HG03064 (cell line): ENCODE data around the gene COPS7A.
"Not testable (repeated sequence)": the region's sequence is repeated elsewhere in the genome, so short reads cannot be mapped to it uniquely, and the experiment has no call there.

Experiments used
- ATAC-seq: cut with Tn5 transposase; IDR thresholded peaks from one replicate; pipeline ENCODE4 v1.9.1; 2021; ENCODE audit warnings: low read depth; ENCODE audit not compliant: unreplicated experiment

Gene COPS7A

DNA sequence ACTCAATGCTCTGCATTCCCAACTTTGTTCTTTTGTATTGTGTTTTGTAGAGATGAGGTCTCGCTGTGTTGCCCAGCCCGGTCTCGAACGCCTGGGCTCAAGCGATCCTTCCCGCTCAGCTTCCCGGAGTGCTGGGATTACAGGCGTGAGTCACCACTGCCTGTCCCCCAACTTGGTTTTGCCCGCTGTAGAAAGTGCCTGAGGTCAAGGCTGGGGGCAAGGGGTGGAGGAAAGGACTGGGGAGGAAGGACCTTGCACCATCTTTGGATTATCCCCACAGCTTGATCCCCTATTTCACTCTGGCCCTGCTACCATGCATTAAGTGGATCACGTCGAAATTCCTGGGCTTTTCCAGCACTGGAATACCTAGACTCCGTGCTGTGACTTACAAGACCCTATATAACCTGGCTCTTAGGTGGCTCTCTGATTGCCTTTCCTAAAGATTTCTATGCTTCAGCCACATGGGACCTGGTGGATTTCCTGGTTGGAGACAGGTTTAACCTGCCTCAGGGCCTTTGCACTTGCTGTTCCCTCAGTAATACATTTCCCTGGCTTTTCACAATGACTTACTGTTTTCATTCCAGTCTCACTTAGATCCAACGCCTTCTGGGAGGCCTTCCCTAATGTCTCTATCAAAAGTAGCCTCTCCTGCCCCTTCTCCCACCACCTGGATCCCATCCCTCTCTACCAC, 22.6 kb upstream of the COPS7A start:
- ATAC-seq: no peak

DNA sequence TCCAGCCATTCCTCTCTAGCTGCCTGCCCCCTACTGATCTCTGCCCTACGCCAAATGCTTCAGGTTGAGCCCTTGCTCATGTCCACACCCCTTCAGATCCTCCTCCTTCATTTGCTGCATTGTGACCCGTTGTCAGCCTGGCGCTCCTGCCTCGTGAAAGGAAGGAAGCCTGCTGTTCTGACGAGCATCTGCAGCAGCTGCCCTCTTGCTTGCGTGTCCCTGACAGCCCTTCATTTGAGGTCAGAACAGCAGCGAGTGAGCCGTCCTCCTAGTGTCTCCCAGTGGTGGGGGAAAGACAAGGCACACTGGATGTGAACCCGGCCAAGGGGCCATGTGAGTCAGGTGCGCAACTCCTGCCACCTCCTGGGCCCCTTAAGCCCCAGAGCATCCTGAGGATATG, 20.2 kb upstream of the COPS7A start:
- ATAC-seq: no peak

DNA sequence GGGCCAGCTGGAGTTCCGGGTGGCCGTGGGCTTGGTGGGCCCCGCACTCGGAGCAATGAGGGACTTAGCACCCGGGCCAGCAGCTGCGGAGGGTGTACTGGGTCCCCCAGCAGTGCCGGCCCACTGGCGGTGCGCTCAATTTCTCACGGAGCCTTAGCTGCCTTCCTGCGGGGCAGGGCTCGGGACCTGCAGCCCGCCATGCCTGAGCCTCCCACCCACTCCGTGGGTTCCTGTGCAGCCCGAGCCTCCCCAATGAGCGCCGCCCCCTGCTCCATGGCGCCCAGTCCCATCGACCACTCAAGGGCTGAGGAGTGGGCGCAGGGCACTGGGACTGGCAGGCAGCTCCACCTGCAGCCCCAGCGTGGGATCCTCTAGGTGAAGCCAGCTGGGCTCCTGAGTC, 15.5 kb upstream of the COPS7A start:
- not testable (repeated sequence) for ATAC-seq

DNA sequence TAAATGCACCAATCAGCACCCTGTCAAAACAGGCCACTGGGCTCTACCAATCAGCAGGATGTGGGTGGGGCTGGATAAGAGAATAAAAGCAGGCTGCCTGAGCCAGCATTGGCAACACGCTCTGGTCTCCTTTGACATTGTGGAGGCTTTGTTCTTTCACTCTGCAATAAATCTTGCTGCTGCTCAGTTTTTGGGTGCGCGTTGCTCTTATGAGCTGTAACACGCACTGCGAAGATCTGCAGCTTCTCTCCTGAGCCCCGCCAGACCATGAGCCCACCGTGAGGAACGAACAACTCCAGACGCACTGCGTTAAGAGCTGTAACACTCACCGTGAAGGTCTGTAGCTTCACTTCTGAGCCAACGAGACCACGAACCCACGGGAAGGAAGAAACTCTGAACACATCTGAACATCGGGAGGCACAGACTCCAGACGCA, 14.9 kb upstream of the COPS7A start:
- no peak for ATAC-seq

DNA sequence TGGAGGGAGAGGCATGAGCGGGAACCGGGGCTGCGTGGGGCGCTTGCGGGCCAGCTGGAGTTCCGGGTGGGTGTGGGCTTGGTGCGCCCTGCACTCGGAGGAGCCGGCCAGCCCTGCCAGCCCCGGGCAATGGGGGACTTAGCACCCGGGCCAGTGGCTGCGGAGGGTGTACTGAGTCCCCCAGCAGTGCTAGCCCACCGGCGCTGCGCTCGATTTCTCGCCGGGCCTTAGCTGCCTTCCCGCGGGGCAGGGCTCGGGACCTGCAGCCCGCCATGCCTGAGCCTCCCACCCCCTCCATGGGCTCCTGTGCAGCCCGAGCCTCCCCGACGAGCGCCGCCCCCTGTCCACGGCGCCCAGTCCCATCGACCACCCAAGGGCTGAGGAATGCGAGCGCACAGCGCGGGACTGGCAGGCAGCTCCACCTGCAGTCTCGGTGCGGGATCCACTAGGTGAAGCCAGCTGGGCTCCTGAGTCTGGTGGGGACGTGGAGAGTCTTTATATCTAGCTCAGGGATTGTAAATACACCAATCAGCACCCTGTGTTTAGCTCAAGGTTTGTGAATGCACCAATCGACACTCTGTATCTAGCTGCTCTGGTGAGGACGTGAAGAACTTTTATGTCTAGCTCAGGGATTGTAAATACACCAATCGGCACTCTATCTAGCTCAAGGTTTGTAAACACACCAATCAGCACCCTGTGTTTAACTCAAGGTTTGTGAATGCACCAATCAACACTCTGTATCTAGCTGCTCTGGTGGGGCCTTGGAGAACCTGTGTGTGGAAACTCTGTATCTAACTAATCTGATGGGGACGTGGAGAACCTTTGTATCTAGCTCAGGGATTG, 7.6 kb upstream of the COPS7A start:
- not testable (repeated sequence) for ATAC-seq

DNA sequence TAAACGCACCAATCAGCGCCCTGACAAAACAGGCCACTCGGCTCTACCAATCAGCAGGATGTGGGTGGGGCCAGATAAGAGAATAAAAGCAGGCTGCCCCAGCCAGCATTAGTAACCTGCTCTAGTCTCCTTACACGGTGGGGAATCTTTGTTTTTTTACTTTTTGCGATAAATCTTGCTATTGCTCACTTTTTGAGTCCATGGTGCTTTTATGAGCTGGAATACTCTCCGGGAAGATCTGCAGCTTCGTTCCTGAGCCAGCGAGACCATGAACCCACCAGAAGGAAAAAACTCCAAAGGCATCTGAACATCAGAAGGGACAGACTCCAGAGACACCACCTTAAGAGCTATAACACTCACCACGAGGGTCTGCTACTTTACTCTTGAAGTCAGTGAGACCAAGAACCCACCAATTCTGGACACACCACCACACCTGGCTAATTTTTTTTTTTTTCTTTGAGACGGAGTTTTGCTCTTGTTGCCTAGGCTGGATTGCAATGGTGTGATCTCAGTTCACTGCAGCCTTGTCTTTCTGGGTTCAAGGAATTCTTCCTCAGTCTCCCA, 6.9 kb upstream of the COPS7A start:
- ATAC-seq: no peak

DNA sequence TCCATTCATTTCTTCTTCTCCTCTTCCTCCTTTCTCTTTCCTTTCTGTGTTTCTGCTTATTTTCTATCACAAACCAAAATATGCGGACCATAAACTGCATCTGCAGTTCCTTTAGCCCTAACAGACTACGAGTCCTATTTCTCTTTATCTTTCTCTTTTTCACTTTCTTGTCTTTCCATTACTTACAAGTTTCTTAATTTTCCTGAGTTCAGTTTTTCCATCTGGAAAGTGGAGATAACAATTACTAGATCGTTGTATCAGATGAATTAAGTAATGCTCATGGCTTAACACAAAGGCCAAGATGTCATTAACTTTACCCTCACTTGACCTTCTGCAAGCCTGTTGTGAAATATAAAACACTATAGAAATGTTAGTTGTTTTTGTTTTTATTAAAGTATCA, 983 bp upstream of the COPS7A start:
- ATAC-seq: no peak

DNA sequence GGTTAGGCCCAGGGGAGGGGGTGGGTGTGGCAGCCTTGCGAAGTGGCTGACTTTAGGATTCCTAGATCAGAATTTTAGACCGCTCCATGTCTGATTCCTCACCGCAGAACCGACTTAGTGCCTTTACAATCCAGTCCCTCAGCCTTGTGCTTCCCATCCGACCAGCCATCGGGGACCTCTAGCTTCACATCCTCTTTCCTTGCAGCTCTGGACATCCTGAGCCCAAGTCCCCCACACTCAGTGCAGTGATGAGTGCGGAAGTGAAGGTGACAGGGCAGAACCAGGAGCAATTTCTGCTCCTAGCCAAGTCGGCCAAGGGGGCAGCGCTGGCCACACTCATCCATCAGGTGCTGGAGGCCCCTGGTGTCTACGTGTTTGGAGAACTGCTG, 557 bp downstream of the COPS7A start:
- no peak for ATAC-seq

DNA sequence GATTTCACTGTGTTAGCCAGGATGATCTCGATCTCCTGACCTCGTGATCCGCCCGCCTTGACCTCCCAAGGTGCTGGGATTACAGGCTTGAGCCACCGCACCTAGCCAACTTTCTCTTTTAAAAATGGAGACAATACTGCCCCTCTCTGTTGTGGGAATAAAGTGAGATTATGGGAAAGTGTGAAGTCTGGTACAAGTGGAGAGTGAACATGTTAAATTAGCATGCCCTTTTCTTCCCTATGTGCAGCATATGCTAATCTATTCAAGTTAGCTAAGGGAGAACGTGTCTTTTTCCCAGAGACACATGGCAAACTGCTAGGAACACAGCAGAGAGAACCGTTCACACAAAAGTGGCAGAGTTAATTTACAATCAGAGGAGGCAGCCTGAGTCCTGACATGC, 1.5 kb downstream of the COPS7A start:
- no peak for ATAC-seq

DNA sequence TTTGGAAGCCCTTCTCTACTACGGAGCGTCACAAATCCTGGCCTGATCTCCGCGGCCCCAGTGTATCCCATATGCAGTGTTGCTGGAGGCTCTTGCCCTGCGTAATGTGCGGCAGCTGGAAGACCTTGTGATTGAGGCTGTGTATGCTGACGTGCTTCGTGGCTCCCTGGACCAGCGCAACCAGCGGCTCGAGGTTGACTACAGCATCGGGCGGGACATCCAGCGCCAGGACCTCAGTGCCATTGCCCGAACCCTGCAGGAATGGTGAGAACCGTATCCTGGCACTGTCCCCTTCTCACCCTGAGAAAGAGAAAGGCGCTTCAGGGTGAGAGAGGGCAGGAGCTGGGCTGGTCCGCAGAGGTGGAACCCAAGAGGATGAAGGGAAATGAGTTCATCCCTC, 5.3 kb downstream of the COPS7A start:
- ATAC-seq: no peak

DNA sequence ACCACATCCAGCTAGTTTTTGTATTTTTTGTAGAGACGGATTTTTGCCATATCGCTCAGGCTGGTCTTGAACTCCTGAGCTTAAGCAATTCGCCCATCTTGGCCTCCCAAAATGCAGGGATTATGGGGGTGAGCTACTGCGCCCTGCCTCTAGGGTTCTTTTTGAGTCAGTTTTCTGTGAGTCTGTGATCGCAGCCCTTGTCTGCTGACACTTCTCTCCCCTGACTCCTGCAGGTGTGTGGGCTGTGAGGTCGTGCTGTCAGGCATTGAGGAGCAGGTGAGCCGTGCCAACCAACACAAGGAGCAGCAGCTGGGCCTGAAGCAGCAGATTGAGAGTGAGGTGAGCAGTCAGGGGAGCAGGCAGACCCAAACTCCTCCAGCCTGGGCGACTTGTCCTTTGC, 6.3 kb downstream of the COPS7A start:
- no peak for ATAC-seq

DNA sequence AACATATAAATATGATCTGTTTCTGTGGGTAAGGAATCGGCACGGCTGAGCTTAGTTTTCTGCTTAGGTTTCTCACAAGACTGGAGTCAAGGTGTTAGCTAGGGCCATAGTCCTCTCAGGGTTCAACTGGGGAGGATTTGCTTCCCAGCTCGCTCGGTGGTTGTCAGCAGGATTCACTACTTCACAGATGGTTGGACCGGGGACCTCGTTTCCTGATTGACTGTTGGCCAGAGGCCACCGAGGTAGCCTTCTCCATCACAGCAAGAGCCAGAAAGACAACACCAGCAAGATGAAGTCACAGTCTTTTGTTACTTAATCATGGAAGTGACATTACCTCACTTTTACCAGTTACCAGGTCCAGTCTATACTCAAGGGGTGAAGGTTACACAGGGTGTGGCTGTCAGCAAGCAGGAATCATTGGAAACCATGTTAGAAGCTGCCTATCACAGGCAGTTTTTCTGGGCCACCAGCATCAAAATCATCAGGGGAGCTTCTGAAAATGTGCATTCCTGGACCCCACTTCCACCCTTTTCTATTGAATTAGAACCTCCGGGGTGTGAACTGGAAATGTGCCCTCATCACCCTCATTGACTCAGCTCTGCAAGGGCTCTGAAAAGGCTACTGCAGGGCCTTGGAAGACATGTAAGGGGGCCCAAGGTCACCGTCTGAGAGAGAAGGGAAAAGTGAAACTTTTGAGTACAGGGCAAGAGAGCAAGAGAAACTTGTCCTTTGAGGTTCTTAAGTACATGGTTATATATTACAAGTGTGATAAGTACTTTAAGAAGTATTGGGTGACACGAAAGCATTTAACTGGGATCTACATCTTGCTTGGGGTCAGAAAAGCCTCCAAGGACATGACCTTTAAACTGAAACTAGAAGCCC, 10.9 kb downstream of the COPS7A start:
- no peak for ATAC-seq

DNA sequence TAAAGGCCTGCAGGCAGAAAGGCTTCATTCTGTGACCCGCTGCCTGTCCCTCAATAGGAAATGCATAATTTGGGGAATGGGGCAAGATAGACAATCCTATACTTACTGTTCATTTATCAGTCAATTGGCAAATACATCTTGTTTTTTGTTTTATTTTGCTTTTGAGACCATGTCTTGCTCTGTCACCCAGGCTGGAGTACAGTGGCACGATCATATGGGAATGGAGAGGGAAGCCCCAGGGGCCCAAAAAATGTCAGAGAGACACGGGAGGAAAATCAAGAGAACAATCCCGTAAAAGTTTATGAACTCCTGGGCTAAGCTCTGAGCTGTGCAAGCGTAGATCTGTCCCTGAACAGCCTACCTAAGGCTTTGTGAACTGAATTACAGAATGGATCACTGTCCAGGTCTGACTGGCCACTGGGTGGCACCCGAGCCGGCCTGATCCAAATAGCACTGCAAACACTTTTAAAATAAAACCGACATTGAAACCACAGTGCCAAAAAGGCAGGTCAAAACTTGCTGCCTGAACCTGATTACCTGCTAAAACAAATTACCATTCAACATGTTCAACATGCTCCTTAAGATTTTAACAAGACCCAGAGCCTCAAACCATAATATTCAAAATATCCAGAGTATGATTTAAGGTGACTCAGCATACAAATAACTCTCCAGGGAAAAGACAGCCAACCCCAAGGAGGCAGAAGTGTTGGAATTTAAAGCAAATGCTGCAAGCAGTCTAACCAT, 11.8 kb downstream of the COPS7A start:
- ATAC-seq: no peak

DNA sequence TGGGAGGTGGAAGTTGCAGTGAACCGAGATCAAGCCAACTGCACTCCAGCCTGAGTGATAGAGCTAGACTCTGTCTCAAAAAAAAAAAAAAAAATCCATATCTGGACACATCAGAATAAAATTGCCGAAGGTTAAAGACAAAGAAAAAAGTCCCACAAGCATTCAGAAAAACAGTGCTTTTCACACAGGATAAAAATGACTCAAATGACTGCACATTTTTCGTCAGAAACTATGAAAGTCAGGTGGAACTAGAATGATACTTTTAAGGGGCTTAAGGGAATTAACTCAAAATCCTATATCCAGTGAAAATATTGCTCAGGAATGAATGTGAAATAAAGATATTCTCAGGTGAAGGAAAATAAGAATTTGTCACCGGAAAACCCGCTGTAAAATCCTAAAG, 12.9 kb downstream of the COPS7A start:
- no peak for ATAC-seq

DNA sequence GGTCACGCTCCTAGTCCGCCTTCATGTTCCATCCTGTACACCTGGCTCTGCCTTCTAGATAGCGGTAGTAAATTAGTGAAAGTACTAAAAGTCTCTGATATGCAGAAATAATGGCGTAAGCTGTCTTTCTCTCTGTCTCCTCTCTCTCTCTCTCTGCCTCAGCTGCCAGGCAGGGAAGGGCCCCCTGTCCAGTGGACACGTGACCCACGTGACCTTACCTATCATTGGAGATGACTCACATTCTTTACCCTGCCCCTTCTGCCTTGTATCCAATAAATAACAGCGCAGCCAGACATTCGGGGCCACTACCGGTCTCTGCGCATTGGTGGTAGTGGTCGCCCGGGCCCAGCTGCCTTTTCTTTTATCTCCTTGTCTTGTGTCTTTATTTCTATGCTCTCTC, 18.2 kb downstream of the COPS7A start:
- ATAC-seq: not testable (repeated sequence)

DNA sequence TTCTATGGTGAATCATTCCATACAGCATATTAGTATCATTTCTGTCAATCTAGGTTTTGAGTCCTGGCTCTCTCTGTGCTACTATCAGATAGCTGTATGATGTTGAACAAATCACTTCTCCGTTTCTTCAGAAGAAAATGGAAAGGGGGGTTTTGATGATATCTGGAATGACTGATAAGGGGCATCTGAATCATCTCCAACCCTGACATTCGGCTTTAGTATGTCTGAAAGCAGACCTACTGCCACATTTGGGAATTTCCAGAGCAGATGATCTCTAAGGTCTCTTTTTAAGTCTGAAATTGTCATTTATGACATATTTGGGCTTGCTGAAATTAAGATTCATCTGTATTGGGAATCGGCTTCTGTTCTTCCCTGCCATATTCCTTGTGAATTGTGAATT, 19.0 kb downstream of the COPS7A start:
- no peak for ATAC-seq

DNA sequence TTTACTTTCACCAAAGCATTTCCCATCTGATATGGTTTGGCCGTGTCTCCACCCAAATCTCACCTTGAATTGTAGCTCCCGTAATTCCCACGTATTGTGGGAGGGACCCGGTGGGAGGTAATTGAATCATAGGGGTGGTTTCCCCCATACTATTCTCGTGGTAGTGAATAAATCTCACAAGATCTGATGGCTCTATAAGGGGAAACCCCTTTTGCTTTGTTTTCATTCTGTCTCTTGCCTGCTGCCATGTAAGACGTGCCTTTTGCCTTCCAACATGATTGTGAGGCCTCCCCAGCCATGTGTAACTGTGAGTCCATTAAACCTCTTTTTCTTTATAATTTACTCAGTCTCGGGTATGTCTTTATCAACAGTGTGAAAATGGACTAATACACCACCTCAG, 19.5 kb downstream of the COPS7A start:
- ATAC-seq: not testable (repeated sequence)

DNA sequence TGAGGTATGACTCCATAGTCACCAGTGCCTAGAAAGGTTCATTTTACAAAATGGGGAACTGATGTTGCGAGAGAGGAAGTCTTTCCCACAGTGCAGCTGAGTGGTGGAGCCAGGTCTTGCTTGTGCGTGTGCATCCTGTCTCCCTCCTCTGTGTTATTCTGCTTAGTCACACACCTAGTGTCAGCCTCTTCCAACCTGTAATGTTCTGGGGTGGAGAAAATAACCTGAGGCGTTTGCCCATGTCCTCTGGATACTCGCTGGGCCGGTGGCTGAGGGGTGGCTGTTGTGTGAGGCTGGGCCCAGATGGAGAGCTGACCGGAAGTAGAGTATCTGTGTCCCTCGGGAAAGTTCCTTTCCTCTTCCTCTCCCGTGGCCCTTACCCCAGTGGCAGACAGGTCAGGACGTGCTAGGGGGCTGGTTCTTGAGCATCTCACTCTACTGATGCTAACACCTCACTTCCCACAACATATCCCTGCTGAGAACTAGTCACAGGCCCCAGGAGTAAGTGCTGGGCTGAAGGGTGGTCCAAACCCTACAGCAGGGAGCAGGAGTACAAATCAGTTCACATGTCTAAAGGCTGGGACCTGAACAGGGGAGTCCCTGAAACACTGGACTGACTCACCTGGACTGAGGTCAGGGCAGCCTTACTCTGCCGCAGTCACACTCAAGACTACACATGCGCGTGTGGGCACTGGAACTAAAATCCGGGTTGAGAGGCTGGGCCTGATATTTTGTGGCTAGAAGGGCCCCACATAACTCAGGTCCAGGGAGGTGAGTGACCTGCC, 22.1 kb downstream of the COPS7A start:
- no peak for ATAC-seq

DNA sequence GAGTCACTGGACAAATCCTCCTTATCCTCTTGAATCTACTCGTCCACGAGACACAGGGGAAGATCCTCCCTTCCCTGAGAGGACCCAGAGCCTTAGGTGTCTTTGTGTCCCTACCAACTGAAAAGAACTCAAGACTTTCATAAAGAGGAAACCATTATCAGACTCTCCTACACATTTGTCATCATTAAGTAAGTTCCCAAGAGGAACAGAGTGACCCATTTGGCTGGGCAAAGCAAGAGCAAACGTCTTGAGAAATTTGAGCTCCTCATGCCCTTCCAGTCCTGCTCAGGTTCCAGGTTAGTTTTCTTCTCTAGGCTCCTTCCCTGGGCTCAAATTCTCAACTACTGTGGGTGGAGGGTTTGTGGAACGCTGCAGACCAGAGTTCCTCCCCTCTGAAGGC, 23.4 kb downstream of the COPS7A start:
- ATAC-seq: no peak
